22Rv1 (cell line): ENCODE data around the gene RUSF1.

Experiments used
- H3K27ac ChIP-seq: fragments of 450-650 bp; 2 replicates; pipeline ENCODE4 v1.5.1; 2017
- ZFX ChIP-seq: fragments of 450-650 bp; IDR thresholded peaks from 2 replicates; pipeline ENCODE4 v1.6.1; 2017; ENCODE audit warnings: antibody characterized with exemption, borderline replicate concordance
- TF ChIP-seq, protein P1 (sequence below): fragments of 450-650 bp; IDR thresholded peaks from 2 replicates; pipeline ENCODE4 v1.5.1; 2017; ENCODE audit warnings: mild to moderate bottlenecking

RUSF1 gene

DNA sequence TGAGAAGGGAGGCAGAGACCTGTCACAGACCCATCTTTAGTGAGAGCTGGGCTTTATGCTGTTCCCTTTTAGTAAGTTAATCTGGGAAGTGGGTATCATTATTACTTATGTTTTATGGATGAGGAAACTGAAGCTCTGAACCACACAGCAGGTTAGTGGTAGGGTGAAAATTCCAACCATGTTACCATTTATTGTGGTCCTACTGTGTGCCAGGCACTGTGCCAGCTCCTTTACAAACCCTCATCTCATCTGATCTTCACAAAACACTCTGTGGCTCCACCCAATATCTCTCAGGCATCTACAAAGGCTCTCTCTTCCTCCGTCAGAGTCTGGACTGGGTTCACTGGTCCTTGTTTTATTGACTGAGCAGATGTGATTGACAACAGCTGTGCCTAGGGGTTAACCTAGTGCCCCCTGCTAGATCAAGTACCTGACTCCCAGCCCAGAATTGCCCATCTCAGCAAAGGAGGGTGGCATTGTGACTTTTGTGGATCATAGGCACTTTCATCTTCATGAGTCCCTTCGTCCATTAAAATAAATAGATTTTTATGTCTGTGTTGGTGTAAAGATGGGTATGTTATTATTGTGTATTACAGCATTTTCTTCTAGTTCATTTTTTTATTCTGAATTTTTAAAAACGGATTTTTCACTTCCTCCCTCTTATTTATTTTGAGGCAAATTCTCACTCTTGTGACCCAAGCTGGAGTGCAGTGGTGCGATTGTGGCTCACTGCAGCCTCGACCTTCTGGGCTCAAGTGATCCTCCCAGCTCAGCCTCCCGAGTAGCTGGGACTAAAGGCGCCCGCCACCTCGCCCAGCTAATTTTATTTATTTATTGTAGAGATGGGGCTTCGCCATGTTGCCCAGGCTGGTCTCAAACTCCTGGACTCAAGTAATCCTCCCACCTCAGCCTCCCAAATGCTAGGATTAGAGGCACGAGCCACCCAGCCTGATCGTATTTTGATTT, 33.1 kb downstream of the RUSF1 start:
- TF ChIP-seq ZFX, result no peak
- TF ChIP-seq, protein P1, sequence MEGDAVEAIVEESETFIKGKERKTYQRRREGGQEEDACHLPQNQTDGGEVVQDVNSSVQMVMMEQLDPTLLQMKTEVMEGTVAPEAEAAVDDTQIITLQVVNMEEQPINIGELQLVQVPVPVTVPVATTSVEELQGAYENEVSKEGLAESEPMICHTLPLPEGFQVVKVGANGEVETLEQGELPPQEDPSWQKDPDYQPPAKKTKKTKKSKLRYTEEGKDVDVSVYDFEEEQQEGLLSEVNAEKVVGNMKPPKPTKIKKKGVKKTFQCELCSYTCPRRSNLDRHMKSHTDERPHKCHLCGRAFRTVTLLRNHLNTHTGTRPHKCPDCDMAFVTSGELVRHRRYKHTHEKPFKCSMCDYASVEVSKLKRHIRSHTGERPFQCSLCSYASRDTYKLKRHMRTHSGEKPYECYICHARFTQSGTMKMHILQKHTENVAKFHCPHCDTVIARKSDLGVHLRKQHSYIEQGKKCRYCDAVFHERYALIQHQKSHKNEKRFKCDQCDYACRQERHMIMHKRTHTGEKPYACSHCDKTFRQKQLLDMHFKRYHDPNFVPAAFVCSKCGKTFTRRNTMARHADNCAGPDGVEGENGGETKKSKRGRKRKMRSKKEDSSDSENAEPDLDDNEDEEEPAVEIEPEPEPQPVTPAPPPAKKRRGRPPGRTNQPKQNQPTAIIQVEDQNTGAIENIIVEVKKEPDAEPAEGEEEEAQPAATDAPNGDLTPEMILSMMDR, result no peak
- no peak overlapping the region for H3K27ac ChIP-seq

- no peak overlapping the region for H3K27ac ChIP-seq
- TF ChIP-seq ZFX, result no peak
- TF ChIP-seq, protein P1, result no peak
Measured at GRCh38 chr16:31474173-31474714, 33.9 kb downstream of the RUSF1 start.

- H3K27ac ChIP-seq, result no peak overlapping the region
Measured at GRCh38 chr16:31473264-31473984, 34.8 kb downstream of the RUSF1 start.

DNA sequence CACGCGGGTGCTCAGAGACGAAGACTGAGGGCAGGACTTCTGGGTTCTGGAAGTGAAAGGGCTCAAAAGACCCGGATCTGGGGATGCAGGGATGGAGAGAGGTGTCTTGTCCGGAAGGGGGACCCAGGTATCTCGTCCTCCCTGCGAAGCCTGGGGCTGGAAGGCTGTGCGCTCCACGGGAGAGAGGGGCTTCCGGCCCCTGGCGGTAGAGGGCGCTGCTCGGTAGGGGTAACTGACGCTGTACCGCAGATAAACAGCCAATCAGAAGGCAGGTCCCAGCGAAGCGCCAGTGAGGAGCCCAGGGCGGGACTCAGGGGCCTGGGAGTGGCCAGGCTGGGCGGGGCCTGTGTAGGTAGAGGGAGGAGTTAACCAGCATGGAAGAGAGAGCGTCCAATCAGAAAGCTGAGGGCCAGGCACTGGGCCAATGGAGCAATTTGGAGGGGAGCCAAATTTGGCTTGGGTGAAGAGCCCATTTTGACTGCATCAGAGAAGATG, 35.4 kb downstream of the RUSF1 start:
- H3K27ac ChIP-seq, result no peak overlapping the region
- TF ChIP-seq ZFX, result no peak
- TF ChIP-seq, protein P1, result peak; percentile 93

More at GRCh38 chr16:31473264-31473984, 34.8 kb downstream of the RUSF1 start:
- TF ChIP-seq, protein P1, result no peak
- TF ChIP-seq ZFX, result no peak

DNA sequence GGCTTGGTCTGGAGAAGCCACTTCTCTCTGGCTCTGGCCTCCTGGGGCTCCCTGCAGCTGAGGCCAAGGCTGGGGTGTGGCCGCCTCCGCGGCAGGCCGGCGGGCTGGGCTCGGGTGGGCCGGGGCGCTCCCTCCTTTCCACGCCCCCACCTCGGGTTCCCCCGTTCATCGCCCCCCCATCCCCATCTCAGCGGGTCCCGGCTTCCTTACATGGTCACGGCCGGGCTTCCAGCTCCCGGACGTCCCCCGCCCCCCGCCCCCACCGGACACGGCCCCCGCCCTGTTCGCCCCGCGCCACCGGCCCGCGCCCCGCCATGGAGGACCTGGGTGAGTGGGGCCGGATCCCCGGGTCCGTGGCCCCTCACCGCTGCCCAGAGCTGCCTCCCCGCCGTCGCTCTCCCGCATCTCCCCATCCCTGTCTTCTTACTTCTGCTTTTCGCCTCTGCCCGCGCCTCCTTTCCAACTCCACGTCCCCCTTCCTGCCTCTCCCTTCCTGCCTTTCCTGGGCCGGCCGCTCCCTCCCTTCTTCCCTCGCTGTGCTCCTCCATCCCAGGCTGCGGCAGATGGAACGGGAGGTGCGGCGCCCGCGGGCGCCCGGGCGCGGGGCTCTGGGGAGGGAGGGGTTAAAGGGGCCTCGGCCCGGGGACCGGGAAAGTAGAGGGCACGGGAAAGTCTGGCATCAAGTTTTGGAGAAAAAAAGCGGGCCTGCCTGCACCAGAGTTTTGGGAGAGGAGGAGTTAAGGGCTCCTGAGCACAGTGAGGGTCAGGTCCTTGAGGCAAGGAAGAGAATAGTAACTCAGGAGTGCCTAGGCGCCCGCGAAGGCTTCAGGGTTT, 36.1 kb downstream of the RUSF1 start, which contains the start of gene TGFB1I1:
Gene TGFB1I1, plus strand, starts transcription at position 278 of the 834 bp plus-strand sequence. Its CDS starts 37 bp downstream, at position 315.
- no peak for TF ChIP-seq ZFX
- TF ChIP-seq, protein P1, result no peak
- no peak within 1 kb of the TSS for H3K27ac ChIP-seq

- H3K27ac ChIP-seq, result no peak overlapping the region
- TF ChIP-seq ZFX, result no peak
- TF ChIP-seq, protein P1, result no peak
Measured at GRCh38 chr16:31471241-31471874, 36.8 kb downstream of the RUSF1 start.
